HG03280 (cell line): ENCODE measurements around the gene RPL21.

Experiments
- ATAC-seq: cut with Tn5 transposase; IDR thresholded peaks from one replicate; pipeline ENCODE4 v1.9.1; 2021; ENCODE audit warnings: mild to moderate bottlenecking, moderate library complexity; ENCODE audit not compliant: unreplicated experiment

Gene RPL21

GRCh38 chr13:27257648-27258253 is 6.4 kb downstream of the RPL21 start:
- no peak for ATAC-seq

GRCh38 chr13:27258637-27259386 is 7.5 kb downstream of the RPL21 start:
- no peak for ATAC-seq

- ATAC-seq, result no peak
Measured at GRCh38 chr13:27259831-27260230, 8.5 kb downstream of the RPL21 start.

- ATAC-seq, result no peak
Measured at GRCh38 chr13:27261396-27261795, 10.0 kb downstream of the RPL21 start.

- no peak for ATAC-seq
Measured at GRCh38 chr13:27263438-27263837, 12.1 kb downstream of the RPL21 start.

GRCh38 chr13:27264181-27264580 is 12.8 kb downstream of the RPL21 start:
- no peak for ATAC-seq

- no peak for ATAC-seq
Measured at GRCh38 chr13:27264648-27265047, 13.3 kb downstream of the RPL21 start.

- ATAC-seq, result no peak
Measured at GRCh38 chr13:27266917-27267316, 15.6 kb downstream of the RPL21 start.

- ATAC-seq, result no peak
Measured at GRCh38 chr13:27267596-27267995, 16.2 kb downstream of the RPL21 start.

GRCh38 chr13:27269114-27269665 is 17.8 kb downstream of the RPL21 start:
- ATAC-seq, result no peak

GRCh38 chr13:27270594-27271520 is 19.5 kb downstream of the RPL21 start, which contains the start of gene RASL11A:
Gene RASL11A (plus strand): TSS chr13:27270830. CDS start chr13:27270945, 115 bp downstream.
- ATAC-seq, result peak; percentile 80

GRCh38 chr13:27271570-27272096 is 20.3 kb downstream of the RPL21 start:
- ATAC-seq, result no peak

- no peak for ATAC-seq
Measured at GRCh38 chr13:27273658-27274425, 22.5 kb downstream of the RPL21 start.

- ATAC-seq, result no peak
Measured at GRCh38 chr13:27274631-27275030, 23.3 kb downstream of the RPL21 start.

- no peak for ATAC-seq
Measured at GRCh38 chr13:27276188-27276587, 24.8 kb downstream of the RPL21 start.

- no peak for ATAC-seq
Measured at GRCh38 chr13:27279506-27279905, 28.1 kb downstream of the RPL21 start.

- ATAC-seq, result no peak
Measured at GRCh38 chr13:27280009-27280656, 28.8 kb downstream of the RPL21 start.

- ATAC-seq, result no peak
Measured at GRCh38 chr13:27280841-27281240, 29.5 kb downstream of the RPL21 start.

GRCh38 chr13:27281420-27281819 is 30.1 kb downstream of the RPL21 start:
- ATAC-seq, result no peak
